ENCODE data around the gene SH2D3A.

DNA sequence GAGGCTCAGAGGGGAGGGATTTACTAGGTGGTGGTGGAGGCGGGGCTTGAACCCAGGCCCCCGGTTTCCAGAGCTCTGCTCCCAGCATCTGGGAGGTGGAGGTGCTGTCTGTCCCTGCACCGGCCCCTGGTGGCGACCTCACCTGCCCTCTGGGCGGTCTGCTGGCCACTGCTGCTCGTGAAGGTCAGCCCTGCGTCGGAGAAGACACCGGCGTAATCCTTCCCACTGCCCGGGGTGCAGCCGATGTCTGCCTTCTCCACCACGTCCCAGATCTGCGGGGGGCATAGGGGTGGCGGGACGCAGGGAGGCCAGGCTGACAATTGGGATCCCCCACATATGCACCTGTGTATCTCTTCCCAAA is 59.6 kb downstream of the SH2D3A start:
- TF ChIP-seq, protein P1, sequence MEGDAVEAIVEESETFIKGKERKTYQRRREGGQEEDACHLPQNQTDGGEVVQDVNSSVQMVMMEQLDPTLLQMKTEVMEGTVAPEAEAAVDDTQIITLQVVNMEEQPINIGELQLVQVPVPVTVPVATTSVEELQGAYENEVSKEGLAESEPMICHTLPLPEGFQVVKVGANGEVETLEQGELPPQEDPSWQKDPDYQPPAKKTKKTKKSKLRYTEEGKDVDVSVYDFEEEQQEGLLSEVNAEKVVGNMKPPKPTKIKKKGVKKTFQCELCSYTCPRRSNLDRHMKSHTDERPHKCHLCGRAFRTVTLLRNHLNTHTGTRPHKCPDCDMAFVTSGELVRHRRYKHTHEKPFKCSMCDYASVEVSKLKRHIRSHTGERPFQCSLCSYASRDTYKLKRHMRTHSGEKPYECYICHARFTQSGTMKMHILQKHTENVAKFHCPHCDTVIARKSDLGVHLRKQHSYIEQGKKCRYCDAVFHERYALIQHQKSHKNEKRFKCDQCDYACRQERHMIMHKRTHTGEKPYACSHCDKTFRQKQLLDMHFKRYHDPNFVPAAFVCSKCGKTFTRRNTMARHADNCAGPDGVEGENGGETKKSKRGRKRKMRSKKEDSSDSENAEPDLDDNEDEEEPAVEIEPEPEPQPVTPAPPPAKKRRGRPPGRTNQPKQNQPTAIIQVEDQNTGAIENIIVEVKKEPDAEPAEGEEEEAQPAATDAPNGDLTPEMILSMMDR (conservative IDR thresholded peaks at IDR 0.05; ENCODE audit: low read depth, low read length): no peak
- no peak for TF ChIP-seq EZH2 (IDR thresholded peaks at IDR 0.05; ENCODE audit: borderline replicate concordance, low read depth, low read length, poor library complexity, severe bottlenecking)

Data from A673 (cell line).